Measurements from ENCODE around the gene SPINK13.
"Not testable (repeated sequence)": the region's sequence is repeated elsewhere in the genome, so short reads cannot be mapped to it uniquely, and the experiment has no call there.

The SPINK13 gene

DNA sequence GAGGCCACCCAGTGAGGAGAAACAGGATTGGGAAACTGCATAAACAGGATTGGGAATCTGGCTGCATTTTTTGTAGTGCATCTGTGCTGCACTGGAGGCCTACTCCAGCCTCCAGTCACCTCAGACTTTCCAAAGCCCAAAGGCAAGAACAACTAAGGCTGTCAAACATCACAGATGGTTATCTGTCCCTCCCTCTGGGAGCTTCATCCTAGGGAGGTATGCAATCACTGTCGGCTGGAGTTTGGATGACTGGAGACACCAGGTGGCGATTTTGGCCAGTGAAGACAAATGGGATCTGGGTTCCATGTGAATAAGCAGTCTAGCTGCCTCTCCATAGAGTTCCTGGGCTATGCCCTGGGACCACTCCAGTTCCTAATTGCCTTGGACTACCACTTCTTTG, 9.3 kb upstream of the SPINK13 start:
- no peak for DNase-seq
- TF ChIP-seq, protein P1, sequence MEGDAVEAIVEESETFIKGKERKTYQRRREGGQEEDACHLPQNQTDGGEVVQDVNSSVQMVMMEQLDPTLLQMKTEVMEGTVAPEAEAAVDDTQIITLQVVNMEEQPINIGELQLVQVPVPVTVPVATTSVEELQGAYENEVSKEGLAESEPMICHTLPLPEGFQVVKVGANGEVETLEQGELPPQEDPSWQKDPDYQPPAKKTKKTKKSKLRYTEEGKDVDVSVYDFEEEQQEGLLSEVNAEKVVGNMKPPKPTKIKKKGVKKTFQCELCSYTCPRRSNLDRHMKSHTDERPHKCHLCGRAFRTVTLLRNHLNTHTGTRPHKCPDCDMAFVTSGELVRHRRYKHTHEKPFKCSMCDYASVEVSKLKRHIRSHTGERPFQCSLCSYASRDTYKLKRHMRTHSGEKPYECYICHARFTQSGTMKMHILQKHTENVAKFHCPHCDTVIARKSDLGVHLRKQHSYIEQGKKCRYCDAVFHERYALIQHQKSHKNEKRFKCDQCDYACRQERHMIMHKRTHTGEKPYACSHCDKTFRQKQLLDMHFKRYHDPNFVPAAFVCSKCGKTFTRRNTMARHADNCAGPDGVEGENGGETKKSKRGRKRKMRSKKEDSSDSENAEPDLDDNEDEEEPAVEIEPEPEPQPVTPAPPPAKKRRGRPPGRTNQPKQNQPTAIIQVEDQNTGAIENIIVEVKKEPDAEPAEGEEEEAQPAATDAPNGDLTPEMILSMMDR (IDR thresholded peaks at IDR 0.05) = no peak
- no peak overlapping the region for H3K27ac ChIP-seq

GRCh38 chr5:148261221-148261620, 7.4 kb upstream of the SPINK13 start:
- H3K36me3 ChIP-seq = no peaks in the 10 kb centered on the region
- no peak overlapping the region for H3K27ac ChIP-seq
- no peak overlapping the region for H3K4me3 ChIP-seq
- H3K9me3 ChIP-seq = peaks cover 2 to 24% (median 7%) of the 10 kb centered on the region in 3 donors
- TF ChIP-seq, protein P1 (IDR thresholded peaks at IDR 0.05) = no peak
- no peaks in the 10 kb centered on the region for H3K27me3 ChIP-seq
- no peak for DNase-seq
- no peaks in the 10 kb centered on the region for H3K4me1 ChIP-seq
- intact Hi-C loops (cut with DNase I; ENCODE audit: low total_unique reads) = no loop called here

More for the DNA sequence above, 9.3 kb upstream of the SPINK13 start:
- intact Hi-C loops (cut with DNase I; ENCODE audit: low total_unique reads) = no loop called here
- H3K9me3 ChIP-seq = peaks cover 2 to 23% (median 7%) of the 10 kb centered on the region in 3 donors
- no peaks in the 10 kb centered on the region for H3K27me3 ChIP-seq
- H3K4me3 ChIP-seq = no peak overlapping the region
- H3K36me3 ChIP-seq = no peaks in the 10 kb centered on the region
- H3K4me1 ChIP-seq = no peaks in the 10 kb centered on the region

DNA sequence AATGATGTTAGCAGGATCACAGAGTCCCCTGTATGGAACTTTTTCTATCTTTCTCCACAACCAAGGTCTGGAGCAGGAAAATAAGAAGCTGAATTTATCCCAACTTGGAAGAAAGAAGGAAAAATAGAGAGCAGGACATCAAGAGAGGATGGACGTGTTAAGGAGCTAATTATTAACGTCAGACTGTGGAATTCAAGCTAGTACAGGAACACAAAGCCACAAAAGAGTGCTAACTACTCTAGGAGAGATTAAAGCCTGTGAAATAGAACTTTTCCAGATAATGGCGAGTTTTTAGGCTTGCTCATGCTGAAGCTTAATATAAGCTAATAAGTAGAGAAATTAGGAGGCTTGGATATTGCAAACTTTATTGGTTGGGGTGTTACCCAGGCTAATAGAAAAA, 632 bp upstream of the SPINK13 start:
- Histone ChIP-seq H3K9me3 (peaks cover 0 to 13% (median 2%) of the 10 kb centered on the region in 3 donors), H3K27ac (no peak overlapping the region), H3K4me1 (no peaks in the 10 kb centered on the region), H3K27me3 (no peaks in the 10 kb centered on the region), H3K36me3 (no peaks in the 10 kb centered on the region), H3K4me3 (no peak overlapping the region)
- TF ChIP-seq, protein P1 (IDR thresholded peaks at IDR 0.05) = no peak
- intact Hi-C loops (cut with DNase I; ENCODE audit: low total_unique reads) = no loop called here
- no peak for DNase-seq

DNA sequence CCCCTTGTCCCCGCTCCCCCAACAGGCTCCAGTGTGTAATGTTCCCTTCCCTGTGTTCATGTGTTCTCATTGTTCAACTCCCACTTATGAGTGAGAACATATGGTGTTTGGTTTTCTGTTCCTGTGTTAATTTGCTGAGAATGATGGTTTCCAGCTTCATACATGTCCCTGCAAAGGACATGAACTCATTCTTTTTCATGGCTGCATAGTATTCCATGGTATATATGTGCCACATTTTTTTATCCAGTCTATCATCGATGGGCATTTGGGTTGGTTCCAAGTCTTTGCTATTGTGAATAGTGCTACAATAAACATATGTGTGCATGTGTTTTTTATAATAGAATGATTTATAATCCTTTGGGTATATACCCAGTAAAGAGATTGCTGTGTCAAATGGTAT, 6.5 kb downstream of the SPINK13 start:
- H3K36me3 ChIP-seq; H3K4me1 ChIP-seq; H3K27ac ChIP-seq; DNase-seq; H3K4me3 ChIP-seq; intact Hi-C loops (cut with DNase I; ENCODE audit: low total_unique reads); H3K27me3 ChIP-seq: not testable (repeated sequence)
- peaks cover 0 to 48% (median 3%) of the 10 kb centered on the region in 3 donors for H3K9me3 ChIP-seq

GRCh38 chr5:148280893-148281292, 12.3 kb downstream of the SPINK13 start:
- peaks cover 3 to 51% (median 8%) of the 10 kb centered on the region in 3 donors for H3K9me3 ChIP-seq
- DNase-seq; H3K36me3 ChIP-seq; intact Hi-C loops (cut with DNase I; ENCODE audit: low total_unique reads); H3K27me3 ChIP-seq; H3K27ac ChIP-seq; H3K4me3 ChIP-seq; H3K4me1 ChIP-seq: not testable (repeated sequence)

GRCh38 chr5:148281336-148281735, 12.7 kb downstream of the SPINK13 start:
- H3K27me3 ChIP-seq; H3K4me3 ChIP-seq; DNase-seq; H3K27ac ChIP-seq; H3K4me1 ChIP-seq; H3K36me3 ChIP-seq; intact Hi-C loops (cut with DNase I; ENCODE audit: low total_unique reads): not testable (repeated sequence)
- peaks cover 0 to 47% (median 8%) of the 10 kb centered on the region in 3 donors for H3K9me3 ChIP-seq

DNA sequence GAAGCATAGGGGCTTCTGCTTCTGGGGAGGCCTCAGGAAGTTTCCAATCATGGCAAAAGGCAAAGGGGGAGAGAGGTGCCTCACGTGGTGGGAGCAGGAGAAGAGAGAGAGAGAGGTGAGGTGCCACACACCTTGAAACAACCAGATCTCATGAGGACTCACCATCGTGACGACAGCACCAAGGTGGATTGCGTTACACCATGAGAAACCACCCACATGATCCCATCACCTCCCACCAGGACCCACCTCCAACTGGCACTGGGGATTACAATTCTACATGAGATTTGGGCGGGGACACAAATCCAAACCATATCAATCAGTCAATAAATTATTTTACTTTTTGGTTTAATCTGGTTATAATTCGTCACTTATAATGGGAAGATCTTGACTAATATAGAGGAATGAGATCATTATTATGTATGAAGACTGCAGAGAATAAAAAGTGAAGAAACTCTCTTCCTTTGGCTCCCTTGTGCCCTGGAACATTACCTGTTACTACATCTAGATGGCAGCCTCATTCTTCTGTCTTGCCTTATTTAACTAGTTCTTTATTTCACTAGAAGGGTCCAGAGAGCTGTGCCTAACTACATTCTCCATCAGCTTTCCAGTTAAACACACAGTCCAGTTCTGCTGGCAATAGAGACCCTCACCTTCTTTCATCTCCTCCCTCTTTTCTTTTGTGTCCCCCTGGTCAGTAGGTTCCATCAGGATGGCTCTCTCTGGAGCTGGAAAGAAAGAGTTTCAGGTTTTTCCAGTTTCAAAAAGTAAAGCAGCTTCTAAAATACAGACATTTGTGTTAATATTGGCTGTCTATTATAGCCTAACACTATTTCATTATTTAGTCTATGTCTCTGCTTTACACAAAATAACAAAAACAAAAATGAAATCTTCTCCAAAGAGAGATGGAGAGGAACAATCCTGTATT, 21.9 kb downstream of the SPINK13 start:
- intact Hi-C loops (cut with DNase I; ENCODE audit: low total_unique reads) = no loop called here
- no peak for DNase-seq
- TF ChIP-seq, protein P1 (IDR thresholded peaks at IDR 0.05) = no peak
- Histone ChIP-seq H3K4me3 (no peak overlapping the region), H3K4me1 (no peaks in the 10 kb centered on the region), H3K27me3 (no peaks in the 10 kb centered on the region), H3K9me3 (no peaks in the 10 kb centered on the region), H3K36me3 (no peaks in the 10 kb centered on the region), H3K27ac (no peak overlapping the region)

Measured in tibial artery (tissue), 4 donors.